ENCODE results near the gene ADIG. TPM values are rescaled to one million over a fixed set of nuclear protein-coding genes. Genes with fewer than 3 reads are reported as not detected.

The ADIG gene
- total and polyA plus RNA-seq, 2 of the 13 experiments (the other 11 are each of a cell fraction or from before 2014, with no cell fraction given), result 0.15 TPM; not detected in 1

DNA sequence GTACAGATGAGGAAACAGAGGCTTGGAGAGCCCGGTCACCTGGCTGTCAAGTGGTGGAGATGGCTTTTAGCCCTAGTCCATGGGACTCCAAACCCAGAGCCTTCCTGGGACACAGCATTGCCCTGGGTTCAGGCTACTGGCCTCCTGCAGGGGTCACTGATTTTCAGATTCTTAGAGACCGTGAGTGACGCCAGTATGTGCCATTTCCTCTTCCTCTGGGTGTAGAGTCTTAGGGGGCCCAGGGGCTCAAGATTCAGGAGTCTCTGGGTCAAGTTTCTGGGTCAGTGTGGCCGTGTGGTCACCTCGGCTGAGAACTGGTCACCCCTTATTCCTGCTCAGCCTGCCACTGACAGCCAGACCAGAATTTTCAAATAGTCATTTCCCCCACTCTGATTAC is 21.2 kb downstream of the ADIG start (continued):
- TF ChIP-seq FIP1L1 (IDR thresholded peaks at IDR 0.05; ENCODE audit: borderline replicate concordance, insufficient read depth, low read depth, low read length) (no peak), MXD4 (CRISPR knock-in tag; IDR thresholded peaks at IDR 0.05) (no peak), MED8 (CRISPR knock-in tag; IDR thresholded peaks at IDR 0.05; ENCODE audit: insufficient replicate concordance) (no peak), ZNF615 (CRISPR knock-in tag; IDR thresholded peaks at IDR 0.05; ENCODE audit: borderline replicate concordance) (no peak), ZNF335 (CRISPR knock-in tag; IDR thresholded peaks at IDR 0.05) (no peak), FOSL1 (CRISPR knock-in tag; IDR thresholded peaks at IDR 0.05; ENCODE audit: borderline replicate concordance) (0 out of 2 replicates have a peak, but pooled peaks have one; percentile 5), SATB2 (CRISPR knock-in tag; IDR thresholded peaks at IDR 0.05) (no peak), ZNF619 (CRISPR knock-in tag; IDR thresholded peaks at IDR 0.05) (no peak), ZFAT (CRISPR knock-in tag; conservative IDR thresholded peaks at IDR 0.05) (no peak), MIXL1 (CRISPR knock-in tag; IDR thresholded peaks at IDR 0.05) (no peak), ZFX (CRISPR knock-in tag; IDR thresholded peaks at IDR 0.05; ENCODE audit: low read depth) (no peak), KLF9 (CRISPR knock-in tag; IDR thresholded peaks at IDR 0.05; ENCODE audit: low read depth) (no peak), U2AF1 (optimal IDR thresholded peaks at IDR 0.05; ENCODE audit: low read depth, low read length) (no peak), ZNF34 (CRISPR knock-in tag; IDR thresholded peaks at IDR 0.05; ENCODE audit: borderline replicate concordance) (no peak), ZNF547 (CRISPR knock-in tag; IDR thresholded peaks at IDR 0.05) (peak; percentile 19; the same call in 1 of the 2 replicates), AKAP8 (CRISPR knock-in tag; IDR thresholded peaks at IDR 0.05) (no peak), SETDB1 (CRISPR knock-in tag; IDR thresholded peaks at IDR 0.05; ENCODE audit: borderline replicate concordance) (no peak), ZNF776 (CRISPR knock-in tag; IDR thresholded peaks at IDR 0.05) (0 out of 2 replicates have a peak, but pooled peaks have one; percentile 25), ZNF788 (CRISPR knock-in tag; IDR thresholded peaks at IDR 0.05; ENCODE audit: borderline replicate concordance) (no peak), ZFP36L2 (CRISPR knock-in tag; IDR thresholded peaks at IDR 0.05) (no peak), EP300 (IDR thresholded peaks at IDR 0.05; ENCODE audit: low read depth in 2 of 2, low read length in 2 of 2) (no peak), EP300 (CRISPR knock-in tag; IDR thresholded peaks at IDR 0.05; ENCODE audit: borderline replicate concordance) (no peak)
- TF ChIP-seq, protein P1, sequence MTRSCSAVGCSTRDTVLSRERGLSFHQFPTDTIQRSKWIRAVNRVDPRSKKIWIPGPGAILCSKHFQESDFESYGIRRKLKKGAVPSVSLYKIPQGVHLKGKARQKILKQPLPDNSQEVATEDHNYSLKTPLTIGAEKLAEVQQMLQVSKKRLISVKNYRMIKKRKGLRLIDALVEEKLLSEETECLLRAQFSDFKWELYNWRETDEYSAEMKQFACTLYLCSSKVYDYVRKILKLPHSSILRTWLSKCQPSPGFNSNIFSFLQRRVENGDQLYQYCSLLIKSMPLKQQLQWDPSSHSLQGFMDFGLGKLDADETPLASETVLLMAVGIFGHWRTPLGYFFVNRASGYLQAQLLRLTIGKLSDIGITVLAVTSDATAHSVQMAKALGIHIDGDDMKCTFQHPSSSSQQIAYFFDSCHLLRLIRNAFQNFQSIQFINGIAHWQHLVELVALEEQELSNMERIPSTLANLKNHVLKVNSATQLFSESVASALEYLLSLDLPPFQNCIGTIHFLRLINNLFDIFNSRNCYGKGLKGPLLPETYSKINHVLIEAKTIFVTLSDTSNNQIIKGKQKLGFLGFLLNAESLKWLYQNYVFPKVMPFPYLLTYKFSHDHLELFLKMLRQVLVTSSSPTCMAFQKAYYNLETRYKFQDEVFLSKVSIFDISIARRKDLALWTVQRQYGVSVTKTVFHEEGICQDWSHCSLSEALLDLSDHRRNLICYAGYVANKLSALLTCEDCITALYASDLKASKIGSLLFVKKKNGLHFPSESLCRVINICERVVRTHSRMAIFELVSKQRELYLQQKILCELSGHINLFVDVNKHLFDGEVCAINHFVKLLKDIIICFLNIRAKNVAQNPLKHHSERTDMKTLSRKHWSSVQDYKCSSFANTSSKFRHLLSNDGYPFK (CRISPR knock-in tag; IDR thresholded peaks at IDR 0.05; ENCODE audit: borderline replicate concordance), result no peak
- TF ChIP-seq, protein P2, sequence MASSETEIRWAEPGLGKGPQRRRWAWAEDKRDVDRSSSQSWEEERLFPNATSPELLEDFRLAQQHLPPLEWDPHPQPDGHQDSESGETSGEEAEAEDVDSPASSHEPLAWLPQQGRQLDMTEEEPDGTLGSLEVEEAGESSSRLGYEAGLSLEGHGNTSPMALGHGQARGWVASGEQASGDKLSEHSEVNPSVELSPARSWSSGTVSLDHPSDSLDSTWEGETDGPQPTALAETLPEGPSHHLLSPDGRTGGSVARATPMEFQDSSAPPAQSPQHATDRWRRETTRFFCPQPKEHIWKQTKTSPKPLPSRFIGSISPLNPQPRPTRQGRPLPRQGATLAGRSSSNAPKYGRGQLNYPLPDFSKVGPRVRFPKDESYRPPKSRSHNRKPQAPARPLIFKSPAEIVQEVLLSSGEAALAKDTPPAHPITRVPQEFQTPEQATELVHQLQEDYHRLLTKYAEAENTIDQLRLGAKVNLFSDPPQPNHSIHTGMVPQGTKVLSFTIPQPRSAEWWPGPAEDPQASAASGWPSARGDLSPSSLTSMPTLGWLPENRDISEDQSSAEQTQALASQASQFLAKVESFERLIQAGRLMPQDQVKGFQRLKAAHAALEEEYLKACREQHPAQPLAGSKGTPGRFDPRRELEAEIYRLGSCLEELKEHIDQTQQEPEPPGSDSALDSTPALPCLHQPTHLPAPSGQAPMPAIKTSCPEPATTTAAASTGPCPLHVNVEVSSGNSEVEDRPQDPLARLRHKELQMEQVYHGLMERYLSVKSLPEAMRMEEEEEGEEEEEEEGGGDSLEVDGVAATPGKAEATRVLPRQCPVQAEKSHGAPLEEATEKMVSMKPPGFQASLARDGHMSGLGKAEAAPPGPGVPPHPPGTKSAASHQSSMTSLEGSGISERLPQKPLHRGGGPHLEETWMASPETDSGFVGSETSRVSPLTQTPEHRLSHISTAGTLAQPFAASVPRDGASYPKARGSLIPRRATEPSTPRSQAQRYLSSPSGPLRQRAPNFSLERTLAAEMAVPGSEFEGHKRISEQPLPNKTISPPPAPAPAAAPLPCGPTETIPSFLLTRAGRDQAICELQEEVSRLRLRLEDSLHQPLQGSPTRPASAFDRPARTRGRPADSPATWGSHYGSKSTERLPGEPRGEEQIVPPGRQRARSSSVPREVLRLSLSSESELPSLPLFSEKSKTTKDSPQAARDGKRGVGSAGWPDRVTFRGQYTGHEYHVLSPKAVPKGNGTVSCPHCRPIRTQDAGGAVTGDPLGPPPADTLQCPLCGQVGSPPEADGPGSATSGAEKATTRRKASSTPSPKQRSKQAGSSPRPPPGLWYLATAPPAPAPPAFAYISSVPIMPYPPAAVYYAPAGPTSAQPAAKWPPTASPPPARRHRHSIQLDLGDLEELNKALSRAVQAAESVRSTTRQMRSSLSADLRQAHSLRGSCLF (CRISPR knock-in tag; IDR thresholded peaks at IDR 0.05; ENCODE audit: borderline replicate concordance), result peak; percentile 98; the same call in 1 of the 2 replicates
- TF ChIP-seq, protein P3, sequence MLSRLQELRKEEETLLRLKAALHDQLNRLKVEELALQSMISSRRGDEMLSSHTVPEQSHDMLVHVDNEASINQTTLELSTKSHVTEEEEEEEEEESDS (CRISPR knock-in tag; IDR thresholded peaks at IDR 0.05; ENCODE audit: borderline replicate concordance), result no peak

All from HepG2 (cell line).